Mesenchymal stem cell (in vitro differentiated cells and primary cell): ENCODE data around the gene CDK14.

Experiments used
- DNase-seq: peaks from one replicate; pipeline ENCODE4 v3.0.0-alpha.2; 2013
- H2AFZ ChIP-seq: one replicate; pipeline ENCODE4 v1.6.1; 2013; ENCODE audit warnings: low read depth, mild to moderate bottlenecking, control low read depth, inconsistent platforms, low read length, moderate library complexity
- H2AK5ac ChIP-seq: 2 replicates; pipeline ENCODE4 v1.6.1; 2013; ENCODE audit warnings: low read length, moderate library complexity, mild to moderate bottlenecking, inconsistent platforms; ENCODE audit not compliant: severe bottlenecking
- H2BK120ac ChIP-seq: one replicate; pipeline ENCODE4 v1.6.1; 2013; ENCODE audit warnings: low read depth, mild to moderate bottlenecking, inconsistent platforms, low read length, moderate library complexity
- H2BK12ac ChIP-seq, 2 experiments: one replicate each; pipeline ENCODE4 v1.6.1; 2013; ENCODE audit warnings: inconsistent platforms in 2 of 2, low read length in 2 of 2, mild to moderate bottlenecking in 2 of 2, moderate library complexity in 2 of 2, control low read depth in 1 of 2
- H2BK15ac ChIP-seq: one replicate; pipeline ENCODE4 v1.6.1; 2013; ENCODE audit warnings: mild to moderate bottlenecking, low read depth, inconsistent platforms; ENCODE audit not compliant: poor library complexity, severe bottlenecking
- H2BK5ac ChIP-seq: 2 replicates; pipeline ENCODE4 v1.6.1; 2013; ENCODE audit warnings: low read depth, mild to moderate bottlenecking, low read length, control low read depth, inconsistent platforms; ENCODE audit not compliant: poor library complexity, severe bottlenecking
- H3K14ac ChIP-seq, 2 experiments: one replicate each; pipeline ENCODE4 v1.6.1; 2013; ENCODE audit warnings: inconsistent platforms in 2 of 2, low read length in 2 of 2, control low read depth in 1 of 2, mild to moderate bottlenecking in 1 of 2, moderate library complexity in 1 of 2
- H3K18ac ChIP-seq, 2 experiments: one replicate each; pipeline ENCODE4 v1.6.1; 2013; ENCODE audit warnings: inconsistent platforms in 2 of 2, low read length in 2 of 2, control low read depth in 1 of 2, low read depth in 1 of 2, mild to moderate bottlenecking in 1 of 2
- H3K23ac ChIP-seq, 2 experiments: one replicate each; pipeline ENCODE4 v1.6.1; 2013; ENCODE audit warnings: inconsistent platforms in 2 of 2, low read length in 2 of 2, mild to moderate bottlenecking in 2 of 2, moderate library complexity in 2 of 2, control low read depth in 1 of 2
- H3K27ac ChIP-seq: 2 replicates; pipeline ENCODE4 v1.5.1; 2013; ENCODE audit warnings: mild to moderate bottlenecking, moderate library complexity, low read length, control low read depth, inconsistent platforms; ENCODE audit not compliant: poor library complexity, severe bottlenecking
- H3K27me3 ChIP-seq, 2 experiments: 2 replicates each; pipeline versions ENCODE4 v1.6.1 to v1.7.0; 2013; ENCODE audit warnings: low read length in 2 of 2, mild to moderate bottlenecking in 2 of 2, moderate library complexity in 2 of 2, control low read depth in 1 of 2, inconsistent platforms in 1 of 2; ENCODE audit not compliant: control insufficient read depth in 1 of 2, insufficient read depth in 1 of 2
- H3K36me3 ChIP-seq, 2 experiments: 2 replicates each; pipeline versions ENCODE4 v1.6.1 to v1.7.0; 2013; ENCODE audit warnings: low read length in 2 of 2, control low read depth in 1 of 2, inconsistent platforms in 1 of 2, low read depth in 1 of 2, mild to moderate bottlenecking in 1 of 2; ENCODE audit not compliant: insufficient read depth in 2 of 2, control insufficient read depth in 1 of 2
- H3K4ac ChIP-seq, 2 experiments: one replicate each; pipeline ENCODE4 v1.6.1; 2013; ENCODE audit warnings: inconsistent platforms in 2 of 2, low read length in 2 of 2, mild to moderate bottlenecking in 2 of 2, moderate library complexity in 2 of 2, control low read depth in 1 of 2, low read depth in 1 of 2
- H3K4me1 ChIP-seq: 2 replicates; pipeline ENCODE4 v1.6.1; 2013; ENCODE audit warnings: low read depth, low read length, control low read depth; ENCODE audit not compliant: control insufficient read depth, insufficient read depth
- H3K4me2 ChIP-seq: 2 replicates; pipeline ENCODE4 v1.6.1; 2013; ENCODE audit warnings: low read length, mild to moderate bottlenecking, inconsistent platforms; ENCODE audit not compliant: poor library complexity, severe bottlenecking
- H3K4me3 ChIP-seq, 2 experiments: 2 replicates each; pipeline versions ENCODE4 v1.5.1 to v1.7.0; 2013; ENCODE audit warnings: low read length in 2 of 2, mild to moderate bottlenecking in 2 of 2, control low read depth in 1 of 2, low read depth in 1 of 2; ENCODE audit not compliant: insufficient read depth in 1 of 2
- H3K79me1 ChIP-seq: replicated peaks from 2 replicates; pipeline ENCODE4 v1.6.1; 2013; ENCODE audit warnings: mild to moderate bottlenecking, control low read depth, low read length, inconsistent platforms; ENCODE audit not compliant: poor library complexity, severe bottlenecking
- H3K9ac ChIP-seq: 2 replicates; pipeline ENCODE4 v1.7.0; 2013; ENCODE audit warnings: mild to moderate bottlenecking, low read length, moderate library complexity
- H3K9me3 ChIP-seq: 2 replicates; pipeline ENCODE4 v1.7.0; 2013; ENCODE audit warnings: mild to moderate bottlenecking, low read length; ENCODE audit not compliant: control insufficient read depth
- H4K8ac ChIP-seq: one replicate; pipeline ENCODE4 v1.6.1; 2013; ENCODE audit warnings: inconsistent platforms, mild to moderate bottlenecking, low read length, moderate library complexity
- H4K91ac ChIP-seq: one replicate; pipeline ENCODE4 v1.6.1; 2013; ENCODE audit warnings: mild to moderate bottlenecking, low read length, inconsistent platforms
- WGBS: methylation state at CpG from one replicate; pipeline ENCODE4 v1.1.7; 2013; ENCODE audit warnings: mixed read lengths; 5-methylcytosine and 5-hydroxymethylcytosine counted together

Gene CDK14

DNA sequence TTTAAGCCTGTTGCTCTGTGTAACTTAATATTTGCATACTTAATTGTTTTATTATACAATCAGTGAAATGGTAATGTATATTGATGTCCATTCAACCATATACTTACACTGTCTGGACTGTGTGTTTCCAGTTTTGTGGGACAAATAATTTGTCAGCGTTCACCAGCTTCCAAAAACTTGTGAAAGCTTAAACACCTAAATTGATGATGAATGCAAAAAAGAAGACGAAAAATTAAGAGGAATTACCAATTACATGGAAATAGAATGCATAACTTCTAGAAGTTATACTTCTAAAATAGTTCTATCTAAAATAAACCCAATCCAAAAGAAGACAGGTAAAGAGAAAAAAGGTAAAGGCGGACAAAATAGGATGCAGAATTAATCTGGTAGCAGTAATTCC lies 513.1 kb downstream of the CDK14 start:
- Histone ChIP-seq H3K27me3 (no peaks in the 10 kb centered on the region), H4K8ac (no peak overlapping the region), H3K9ac (no peak overlapping the region), H3K4me1 (no peaks in the 10 kb centered on the region), H3K23ac (no peak overlapping the region), H3K4me3 (no peak overlapping the region), H3K36me3 (peaks cover 0 to 21% of the 10 kb centered on the region in 2 experiments), H3K27ac (no peak overlapping the region), H3K4me2 (no peak overlapping the region), H2AFZ (no peak overlapping the region), H3K79me1 (no peaks in the 10 kb centered on the region), H2AK5ac (no peak overlapping the region), H2BK15ac (no peak overlapping the region), H3K4ac (no peak overlapping the region), H3K14ac (no peak overlapping the region), H3K18ac (no peak overlapping the region), H2BK120ac (no peak overlapping the region), H4K91ac (no peak overlapping the region), H2BK12ac (no peak overlapping the region), H2BK5ac (no peak overlapping the region), H3K9me3 (no peaks in the 10 kb centered on the region)
- no peak for DNase-seq
- WGBS, result 100% methylated on average over 1 of the region's 3 CpGs

- H2BK12ac ChIP-seq, result no peak overlapping the region
- H2BK5ac ChIP-seq, result no peak overlapping the region
- no peak overlapping the region for H2BK15ac ChIP-seq
- no peak overlapping the region for H3K4ac ChIP-seq
- WGBS, result 91% methylated on average over 2 of the region's 2 CpGs
- no peak overlapping the region for H2AFZ ChIP-seq
- H3K4me2 ChIP-seq, result no peak overlapping the region
- no peak for DNase-seq
- H3K9ac ChIP-seq, result no peak overlapping the region
- no peak overlapping the region for H4K91ac ChIP-seq
- peaks cover 0 to 40% of the 10 kb centered on the region in 2 experiments for H3K36me3 ChIP-seq
- no peak overlapping the region for H4K8ac ChIP-seq
- no peak overlapping the region for H3K14ac ChIP-seq
- H3K27ac ChIP-seq, result no peak overlapping the region
- H3K9me3 ChIP-seq, result no peaks in the 10 kb centered on the region
- H3K18ac ChIP-seq, result no peak overlapping the region
- peaks cover 2% of the 10 kb centered on the region for H3K79me1 ChIP-seq
- H3K27me3 ChIP-seq, result no peaks in the 10 kb centered on the region
- no peak overlapping the region for H2AK5ac ChIP-seq
- H3K23ac ChIP-seq, result no peak overlapping the region
- H3K4me3 ChIP-seq, result no peak overlapping the region
- H2BK120ac ChIP-seq, result no peak overlapping the region
- no peaks in the 10 kb centered on the region for H3K4me1 ChIP-seq
Measured at GRCh38 chr7:91112902-91113341, 516.8 kb downstream of the CDK14 start.

DNA sequence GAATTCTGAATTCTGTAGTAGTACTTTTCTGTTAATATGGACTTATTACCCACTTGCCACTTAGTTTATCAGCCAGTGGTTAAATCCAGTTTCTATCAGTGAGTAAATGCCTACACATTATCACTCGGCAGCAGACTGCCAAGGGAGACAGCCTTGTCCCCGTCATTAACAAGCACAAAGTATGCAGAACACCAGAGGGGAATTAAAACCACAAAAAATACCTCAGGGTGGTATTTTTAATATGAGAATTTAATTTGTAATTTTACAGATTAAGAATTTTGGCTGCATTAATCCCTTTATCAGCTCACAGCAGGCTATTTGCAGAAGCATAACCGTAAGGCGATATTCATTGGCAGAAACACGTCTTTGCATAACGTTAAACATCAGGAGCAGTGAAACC lies 518.1 kb downstream of the CDK14 start:
- DNase-seq, result no peak
- H2BK5ac ChIP-seq, result no peak overlapping the region

DNA sequence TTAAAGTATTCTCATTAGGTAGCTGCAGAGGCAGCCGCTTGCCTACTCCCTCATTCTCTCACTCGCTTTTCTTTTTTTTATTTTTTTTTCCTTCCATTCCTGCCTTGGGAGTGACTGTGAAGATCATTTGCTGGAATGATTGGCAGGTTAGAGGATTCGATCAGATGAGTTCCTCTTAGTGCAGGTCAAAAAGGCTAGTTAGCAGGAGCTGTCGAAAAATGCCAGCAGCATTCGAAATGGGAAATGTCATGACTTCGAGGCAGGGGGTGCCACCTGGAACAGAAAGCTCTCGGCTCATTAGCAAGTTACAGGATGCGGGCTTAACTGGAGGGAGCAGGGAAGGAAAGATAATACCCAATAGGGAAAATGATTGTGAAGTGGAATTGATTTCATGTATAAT lies 530.6 kb downstream of the CDK14 start:
- DNase-seq, result no peak
- H3K4me1 ChIP-seq, result no peaks in the 10 kb centered on the region
- no peaks in the 10 kb centered on the region for H3K27me3 ChIP-seq
- peak overlapping the region; percentile 6 for H3K4me2 ChIP-seq
- no peaks in the 10 kb centered on the region for H3K79me1 ChIP-seq
- no peak overlapping the region for H2BK15ac ChIP-seq
- H3K4ac ChIP-seq, result no peak overlapping the region
- no peak overlapping the region for H3K4me3 ChIP-seq
- no peak overlapping the region for H3K9ac ChIP-seq
- H2AFZ ChIP-seq, result no peak overlapping the region
- H3K14ac ChIP-seq, result no peak overlapping the region
- no peak overlapping the region for H2BK12ac ChIP-seq
- no peak overlapping the region for H3K27ac ChIP-seq
- no peak overlapping the region for H3K23ac ChIP-seq
- no peak overlapping the region for H2BK5ac ChIP-seq
- WGBS, result 63% methylated on average over 6 of the region's 8 CpGs
- H4K8ac ChIP-seq, result no peak overlapping the region
- no peak overlapping the region for H3K18ac ChIP-seq
- no peak overlapping the region for H2BK120ac ChIP-seq
- no peak overlapping the region for H2AK5ac ChIP-seq
- no peak overlapping the region for H4K91ac ChIP-seq
- peaks cover 0 to 11% of the 10 kb centered on the region in 2 experiments for H3K36me3 ChIP-seq
- H3K9me3 ChIP-seq, result no peaks in the 10 kb centered on the region

More for the DNA sequence above, 518.1 kb downstream of the CDK14 start:
- no peak overlapping the region for H2AFZ ChIP-seq
- no peak overlapping the region for H2BK120ac ChIP-seq
- no peaks in the 10 kb centered on the region for H3K9me3 ChIP-seq
- no peak overlapping the region for H2AK5ac ChIP-seq
- no peak overlapping the region for H3K9ac ChIP-seq
- 100% methylated on average over 1 of the region's 6 CpGs for WGBS
- H3K4me1 ChIP-seq, result no peaks in the 10 kb centered on the region
- peaks cover 2% of the 10 kb centered on the region for H3K79me1 ChIP-seq
- H2BK15ac ChIP-seq, result no peak overlapping the region
- H2BK12ac ChIP-seq, result no peak overlapping the region
- no peak overlapping the region for H3K4me3 ChIP-seq
- H3K18ac ChIP-seq, result no peak overlapping the region
- peaks cover 0 to 51% of the 10 kb centered on the region in 2 experiments for H3K36me3 ChIP-seq
- no peak overlapping the region for H3K4ac ChIP-seq
- H3K27me3 ChIP-seq, result no peaks in the 10 kb centered on the region
- no peak overlapping the region for H3K27ac ChIP-seq
- no peak overlapping the region for H4K91ac ChIP-seq
- no peak overlapping the region for H3K4me2 ChIP-seq
- H3K14ac ChIP-seq, result no peak overlapping the region
- H3K23ac ChIP-seq, result no peak overlapping the region
- H4K8ac ChIP-seq, result no peak overlapping the region
